Amygdala (tissue), 56 donors: Measurements from ENCODE around the gene OR2J2.
"Not testable (repeated sequence)": the region's sequence is repeated elsewhere in the genome, so short reads cannot be mapped to it uniquely, and the experiment has no call there.

ENCODE experiments used
- DNase-seq, 56 donors: peaks; one replicate each; lab custom pipeline; 2025; lab: John Stamatoyannopoulos, UW

The OR2J2 gene

GRCh38 chr6:29218056-29218455 lies 47.3 kb downstream of the OR2J2 start:
- not testable (repeated sequence) for DNase-seq
